K562 (cell line): ENCODE data around the gene TUBGCP6. TPM values are rescaled to one million over a fixed set of nuclear protein-coding genes. Genes with fewer than 3 reads are reported as not detected.

ENCODE experiments used
- ATAC-seq: fragments of 200-7000 bp; cut with Tn5 transposase; 3 replicates; pipeline ENCODE4 v1.9.1; 2020; ENCODE audit warnings: moderate library complexity
- BruUV-seq: library from RNA; stranded (reverse); fragments of 400-500 nt; replicated peaks from 2 replicates; lab custom pipeline; 2021; lab: Mats Ljungman, UMichigan
- CTCF ChIA-PET: fragments of 300-600 bp; formaldehyde crosslinking; extraction: SDS; loops from one replicate; lab custom pipeline; 2021; ENCODE audit warnings: low intra/inter-chr PET ratio; lab: Yijun Ruan, JAX
- POLR2A ChIA-PET: fragments of 300-600, 350-650 bp; sonication (Branson Sonifier 250); formaldehyde crosslinking; extraction: SDS; loops from one replicate; lab custom pipeline; 2021; ENCODE audit warnings: antibody characterized with exemption, inconsistent platforms; lab: Yijun Ruan, JAX
- DNase-seq, 4 experiments: peaks; one replicate each; pipeline versions ENCODE4 v3.0.0 to v3.0.0-alpha.2; 2011 to 2018; ENCODE audit warnings: low spot score in 3 of 4, mixed read lengths in 3 of 4; ENCODE audit errors: extremely low read depth in 1 of 4
- FAIRE-seq: peaks from 2 replicates; lab custom pipeline; 2011; peaks lifted over from hg19 to GRCh38; lab: Jason Lieb, UNC
- H2AFZ ChIP-seq: 2 replicates; pipeline ENCODE4 v1.6.0; 2011; ENCODE audit warnings: low read depth, low read length, control low read depth, inconsistent platforms
- H3K27ac ChIP-seq: fragments of 200-600 bp; 3 replicates; pipeline ENCODE4 v1.8.0; 2011; ENCODE audit warnings: low read depth, mild to moderate bottlenecking, control low read depth, inconsistent platforms, low read length, moderate library complexity, mixed read lengths; ENCODE audit errors: extremely low read depth
- H3K27me3 ChIP-seq, 2 experiments: fragments of 300-600 bp in 1 of 2; 2 replicates in 1 of 2; 3 replicates in 1 of 2; pipeline versions ENCODE4 v1.6.0 to v1.8.0; 2011; ENCODE audit warnings: inconsistent platforms in 2 of 2, low read length in 2 of 2, mild to moderate bottlenecking in 1 of 2, mixed read lengths in 1 of 2, moderate library complexity in 1 of 2; ENCODE audit not compliant: control insufficient read depth in 2 of 2, insufficient read depth in 2 of 2
- H3K36me3 ChIP-seq: fragments of 300-600 bp; 3 replicates; pipeline ENCODE4 v1.8.0; 2011; ENCODE audit warnings: mild to moderate bottlenecking, low read length, inconsistent platforms; ENCODE audit not compliant: control insufficient read depth, insufficient read depth
- H3K4me1 ChIP-seq, 2 experiments: fragments of 200-600 bp in 1 of 2; replicated peaks in 1 of 2; 2 replicates in 1 of 2; 3 replicates in 1 of 2; pipeline versions ENCODE4 v1.5.1 to v1.8.0; 2011; ENCODE audit warnings: inconsistent platforms in 2 of 2, low read length in 2 of 2, mild to moderate bottlenecking in 1 of 2, mixed read lengths in 1 of 2, moderate library complexity in 1 of 2; ENCODE audit not compliant: control insufficient read depth in 2 of 2, insufficient read depth in 2 of 2
- H3K4me2 ChIP-seq: 2 replicates; pipeline ENCODE4 v1.6.1; 2011; ENCODE audit warnings: low read length, control low read depth, inconsistent platforms, mixed read lengths; ENCODE audit not compliant: insufficient read depth
- H3K4me3 ChIP-seq: fragments of 200-600 bp; sonication (generic), shearing (Covaris generic); 2 replicates; pipeline ENCODE4 v1.5.1; 2016; ENCODE audit warnings: control low read depth, inconsistent platforms
- H3K79me2 ChIP-seq: fragments of 200-600 bp; 3 replicates; pipeline ENCODE4 v1.8.0; 2011; ENCODE audit warnings: low read length, inconsistent platforms; ENCODE audit not compliant: control insufficient read depth, insufficient read depth
- H3K9ac ChIP-seq, 2 experiments: 2 replicates each; pipeline versions ENCODE4 v1.6.0 to v1.6.1; 2011; ENCODE audit warnings: low read depth in 2 of 2, low read length in 2 of 2, control low read depth in 1 of 2, inconsistent platforms in 1 of 2, mild to moderate bottlenecking in 1 of 2, mixed read lengths in 1 of 2; ENCODE audit not compliant: insufficient read depth in 1 of 2
- H3K9me1 ChIP-seq: one replicate; pipeline ENCODE4 v1.6.0; 2011; ENCODE audit warnings: inconsistent platforms, mild to moderate bottlenecking, low read length, moderate library complexity; ENCODE audit not compliant: control insufficient read depth, insufficient read depth
- H3K9me3 ChIP-seq: replicated peaks from 2 replicates; pipeline ENCODE4 v1.5.1; 2011; ENCODE audit warnings: low read depth, low read length, inconsistent platforms; ENCODE audit not compliant: control insufficient read depth, insufficient read depth
- H4K20me1 ChIP-seq: replicated peaks from 2 replicates; pipeline ENCODE4 v1.6.1; 2011; ENCODE audit warnings: low read length, inconsistent platforms, mixed read lengths; ENCODE audit not compliant: control insufficient read depth, insufficient read depth
- CTBP1 ChIP-seq: fragments of 450-650 bp; IDR thresholded peaks from 2 replicates; pipeline ENCODE4 v1.6.1; 2016; ENCODE audit warnings: borderline replicate concordance
- EP300 ChIP-seq: IDR thresholded peaks from 2 replicates; pipeline ENCODE4 v1.6.1; 2012; ENCODE audit warnings: low read length, improper control_type of control experiment
- ETV5 ChIP-seq: sonication (generic); formaldehyde crosslinking; IDR thresholded peaks from 2 replicates; pipeline ENCODE4 v1.4.0; 2020; ENCODE audit warnings: low read depth, mild to moderate bottlenecking, missing genetic modification reagents
- FOXP1 ChIP-seq: sonication (generic); formaldehyde crosslinking; IDR thresholded peaks from 2 replicates; pipeline ENCODE4 v1.8.0; 2022; ENCODE audit warnings: mild to moderate bottlenecking, missing genetic modification reagents
- HIVEP1 ChIP-seq: fragments of 250-450 bp; sonication (Bioruptor Pico); IDR thresholded peaks from 2 replicates; pipeline ENCODE4 v1.4.0; 2020; ENCODE audit warnings: mild to moderate bottlenecking
- RBM39 ChIP-seq: fragments of 200-400 bp; formaldehyde crosslinking; optimal IDR thresholded peaks from 2 replicates; pipeline ENCODE3; 2018; ENCODE audit warnings: low read depth, low read length
- SRF ChIP-seq, 2 experiments: fragments of 250-450, 450-650 bp in 1 of 2; sonication (Bioruptor Pico) in 1 of 2; sonication (generic) in 1 of 2; formaldehyde crosslinking; IDR thresholded peaks; 2 replicates each; pipeline versions ENCODE4 v1.5.0 to v1.5.1; 2020 to 2022; ENCODE audit warnings: mild to moderate bottlenecking in 1 of 2, missing genetic modification reagents in 1 of 2
- WGBS: fragments of 100-300 bp; shearing (Covaris generic); methylation state at CpG from one replicate; pipeline ENCODE4 v1.1.6; 2016; ENCODE audit warnings: low coverage, mixed read lengths; ENCODE audit not compliant: insufficient coverage; ENCODE audit errors: missing lambda C conversion rate; 5-methylcytosine and 5-hydroxymethylcytosine counted together
- in situ Hi-C: fragments of 300-500 bp; cut with MboI; formaldehyde crosslinking; loops from 4 replicates; pipeline ENCODE4 v1.15.0; 2018; ENCODE audit warnings: inconsistent platforms, mixed read lengths
- intact Hi-C: fragments of 100-400 bp; cut with micrococcal nuclease; formaldehyde crosslinking; loops from 2 replicates; pipeline ENCODE4 v1.14.2; 2022
- polyA plus RNA-seq, 8 experiments: library from polyadenylated mRNA; depleted of rRNA in 4 of 8; stranded (reverse) in 5 of 8; unstranded in 3 of 8; fragments of >200 nt; fragmentation: Nextera tagmentation in 2 of 8; fragmentation: Illumina TruSeq in 1 of 8; extraction: Ambion mirVana in 2 of 8; extraction: Trizol in 1 of 8; gene quantifications; 2 replicates each; pipeline versions ENCODE4 v1.2.1 to v1.2.3, GENCODE V29; 2011 to 2014; ENCODE audit warnings: inconsistent platforms in 1 of 8, missing spikeins in 1 of 8
- total RNA-seq, 7 experiments: library from RNA; depleted of rRNA in 6 of 7; stranded (reverse); fragments of >200 nt in 6 of 7; fragmentation: Illumina TruSeq in 2 of 7; extraction: Trizol in 2 of 7; gene quantifications; 2 replicates each; pipeline versions ENCODE4 v1.2.1 to v1.2.3, GENCODE V29; 2011 to 2021; ENCODE audit warnings: low replicate concordance in 1 of 7
- TF ChIP-seq, protein P1 (sequence below): fragments of 450-650 bp; IDR thresholded peaks from 2 replicates; pipeline ENCODE4 v1.6.1; 2016; ENCODE audit warnings: low read depth, mild to moderate bottlenecking, moderate library complexity
- TF ChIP-seq, protein P2 (sequence below): sonication (generic); formaldehyde crosslinking; IDR thresholded peaks from 2 replicates; pipeline ENCODE4 v1.8.1; 2023; ENCODE audit warnings: mild to moderate bottlenecking, missing genetic modification reagents
- TF ChIP-seq, protein P3 (sequence below): sonication (generic); formaldehyde crosslinking; IDR thresholded peaks from 2 replicates; pipeline ENCODE4 v1.8.0; 2022; ENCODE audit warnings: mild to moderate bottlenecking, missing genetic modification reagents, borderline replicate concordance
- TF ChIP-seq, protein P4 (sequence below), 2 experiments: IDR thresholded peaks in 1 of 2; conservative IDR thresholded peaks in 1 of 2; 2 replicates each; pipeline ENCODE4 v1.6.1; 2016; ENCODE audit warnings: low read depth in 2 of 2, mild to moderate bottlenecking in 1 of 2, missing compliant biosample characterization in 1 of 2, missing genetic modification characterization in 1 of 2, moderate library complexity in 1 of 2

Gene TUBGCP6
- total and polyA plus RNA-seq, 9 of the 15 experiments (the other 6 are each of a cell fraction or from before 2014, with no cell fraction given): 0.76 to 33.0 (median 10.1) TPM

DNA sequence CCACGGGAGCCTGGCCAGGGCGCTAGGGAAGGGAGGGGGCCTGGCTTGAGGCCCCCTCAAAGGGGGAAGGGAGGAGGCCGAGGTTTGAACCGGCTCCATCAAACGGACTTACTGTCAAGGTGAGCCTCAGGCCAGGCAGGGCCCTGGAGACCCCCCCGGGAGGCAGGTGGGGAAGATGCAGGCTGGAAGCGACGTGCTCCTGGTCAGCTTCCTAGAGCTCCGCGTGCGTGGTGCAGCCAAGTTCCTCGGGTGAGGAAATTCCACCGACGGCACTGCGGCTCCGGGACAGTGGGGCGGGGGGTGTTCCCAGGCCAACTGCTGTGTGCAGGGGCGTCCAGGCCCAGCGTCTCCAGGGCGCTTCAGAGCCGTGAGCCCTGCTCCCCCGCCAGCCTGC lies 66.4 kb downstream of the TUBGCP6 start (continued):
- TF ChIP-seq SRF (CRISPR knock-in tag; IDR thresholded peaks at IDR 0.05) (no peak), ETV5 (CRISPR knock-in tag) (no peak), EP300 (no peak)
- TF ChIP-seq, protein P1, sequence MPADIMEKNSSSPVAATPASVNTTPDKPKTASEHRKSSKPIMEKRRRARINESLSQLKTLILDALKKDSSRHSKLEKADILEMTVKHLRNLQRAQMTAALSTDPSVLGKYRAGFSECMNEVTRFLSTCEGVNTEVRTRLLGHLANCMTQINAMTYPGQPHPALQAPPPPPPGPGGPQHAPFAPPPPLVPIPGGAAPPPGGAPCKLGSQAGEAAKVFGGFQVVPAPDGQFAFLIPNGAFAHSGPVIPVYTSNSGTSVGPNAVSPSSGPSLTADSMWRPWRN: no peak

DNA sequence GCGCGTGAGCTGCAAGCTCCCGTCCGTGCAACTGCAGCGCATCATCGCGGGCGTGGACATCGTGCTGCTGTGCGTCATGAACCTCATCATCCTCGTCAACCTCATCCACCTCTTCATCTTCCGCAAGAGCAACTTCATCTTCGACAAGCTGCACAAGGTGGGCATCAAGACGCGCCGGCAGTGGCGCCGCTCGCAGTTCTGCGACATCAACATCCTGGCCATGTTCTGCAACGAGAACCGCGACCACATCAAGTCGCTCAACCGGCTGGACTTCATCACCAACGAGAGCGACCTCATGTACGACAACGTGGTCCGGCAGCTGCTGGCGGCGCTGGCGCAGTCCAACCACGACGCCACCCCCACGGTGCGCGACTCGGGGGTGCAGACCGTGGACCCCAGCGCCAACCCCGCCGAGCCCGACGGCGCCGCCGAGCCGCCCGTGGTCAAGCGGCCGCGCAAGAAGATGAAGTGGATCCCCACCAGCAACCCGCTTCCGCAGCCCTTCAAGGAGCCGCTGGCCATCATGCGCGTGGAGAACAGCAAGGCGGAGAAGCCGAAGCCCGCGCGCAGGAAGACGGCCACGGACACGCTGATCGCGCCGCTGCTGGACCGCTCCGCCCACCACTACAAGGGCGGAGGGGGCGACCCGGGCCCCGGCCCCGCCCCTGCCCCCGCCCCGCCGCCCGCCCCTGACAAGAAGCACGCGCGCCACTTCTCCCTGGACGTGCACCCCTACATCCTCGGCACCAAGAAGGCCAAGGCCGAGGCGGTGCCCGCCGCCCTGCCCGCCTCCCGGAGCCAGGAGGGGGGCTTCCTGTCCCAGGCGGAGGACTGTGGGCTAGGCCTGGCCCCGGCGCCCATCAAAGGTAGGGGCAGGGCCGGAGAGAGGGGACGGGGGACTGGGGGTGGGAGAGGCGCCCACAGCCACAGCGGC lies 67.0 kb downstream of the TUBGCP6 start:
- Histone ChIP-seq H4K20me1 (no peaks in the 10 kb centered on the region), H3K36me3 (no peaks in the 10 kb centered on the region), H3K79me2 (no peaks in the 10 kb centered on the region), H3K27me3 (no peaks in the 10 kb centered on the region), H3K4me3 (no peak overlapping the region), H3K27ac (no peak overlapping the region), H3K9me3 (no peaks in the 10 kb centered on the region), H3K9me1 (no peaks in the 10 kb centered on the region), H3K4me1 (peaks cover 0 to 58% of the 10 kb centered on the region in 2 experiments; a peak in 2 of 5 replicates), H2AFZ (no peak overlapping the region), H3K9ac (no peak overlapping the region; a peak in 1 of 4 replicates), H3K4me2 (no peak overlapping the region)
- ChIA-PET POLR2A (interaction anchor here (0.6 kb wide), 1 partner anchor 144 kb away, joined by 3 read pairs; no protein-coding TSS in a partner anchor), CTCF (no interaction called here)
- 90% methylated on average over 5 of the region's 98 CpGs for WGBS
- FAIRE-seq: no peak
- BruUV-seq: no TSS peak
- DNase-seq: no peak
- ATAC-seq: no peak
- in situ Hi-C loops: no loop called here
- intact Hi-C loops: no loop called here
- no peak for TF ChIP-seq FOXP1 (CRISPR knock-in tag)
- TF ChIP-seq, protein P2, sequence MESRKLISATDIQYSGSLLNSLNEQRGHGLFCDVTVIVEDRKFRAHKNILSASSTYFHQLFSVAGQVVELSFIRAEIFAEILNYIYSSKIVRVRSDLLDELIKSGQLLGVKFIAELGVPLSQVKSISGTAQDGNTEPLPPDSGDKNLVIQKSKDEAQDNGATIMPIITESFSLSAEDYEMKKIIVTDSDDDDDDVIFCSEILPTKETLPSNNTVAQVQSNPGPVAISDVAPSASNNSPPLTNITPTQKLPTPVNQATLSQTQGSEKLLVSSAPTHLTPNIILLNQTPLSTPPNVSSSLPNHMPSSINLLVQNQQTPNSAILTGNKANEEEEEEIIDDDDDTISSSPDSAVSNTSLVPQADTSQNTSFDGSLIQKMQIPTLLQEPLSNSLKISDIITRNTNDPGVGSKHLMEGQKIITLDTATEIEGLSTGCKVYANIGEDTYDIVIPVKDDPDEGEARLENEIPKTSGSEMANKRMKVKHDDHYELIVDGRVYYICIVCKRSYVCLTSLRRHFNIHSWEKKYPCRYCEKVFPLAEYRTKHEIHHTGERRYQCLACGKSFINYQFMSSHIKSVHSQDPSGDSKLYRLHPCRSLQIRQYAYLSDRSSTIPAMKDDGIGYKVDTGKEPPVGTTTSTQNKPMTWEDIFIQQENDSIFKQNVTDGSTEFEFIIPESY: peak; percentile 79
- TF ChIP-seq RBM39: no peak
- TF ChIP-seq HIVEP1 (CRISPR knock-in tag): no peak
- TF ChIP-seq CTBP1: no peak
- TF ChIP-seq, protein P3, sequence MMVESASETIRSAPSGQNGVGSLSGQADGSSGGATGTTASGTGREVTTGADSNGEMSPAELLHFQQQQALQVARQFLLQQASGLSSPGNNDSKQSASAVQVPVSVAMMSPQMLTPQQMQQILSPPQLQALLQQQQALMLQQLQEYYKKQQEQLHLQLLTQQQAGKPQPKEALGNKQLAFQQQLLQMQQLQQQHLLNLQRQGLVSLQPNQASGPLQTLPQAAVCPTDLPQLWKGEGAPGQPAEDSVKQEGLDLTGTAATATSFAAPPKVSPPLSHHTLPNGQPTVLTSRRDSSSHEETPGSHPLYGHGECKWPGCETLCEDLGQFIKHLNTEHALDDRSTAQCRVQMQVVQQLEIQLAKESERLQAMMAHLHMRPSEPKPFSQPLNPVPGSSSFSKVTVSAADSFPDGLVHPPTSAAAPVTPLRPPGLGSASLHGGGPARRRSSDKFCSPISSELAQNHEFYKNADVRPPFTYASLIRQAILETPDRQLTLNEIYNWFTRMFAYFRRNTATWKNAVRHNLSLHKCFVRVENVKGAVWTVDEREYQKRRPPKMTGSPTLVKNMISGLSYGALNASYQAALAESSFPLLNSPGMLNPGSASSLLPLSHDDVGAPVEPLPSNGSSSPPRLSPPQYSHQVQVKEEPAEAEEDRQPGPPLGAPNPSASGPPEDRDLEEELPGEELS (CRISPR knock-in tag): no peak
- TF ChIP-seq, protein P4, sequence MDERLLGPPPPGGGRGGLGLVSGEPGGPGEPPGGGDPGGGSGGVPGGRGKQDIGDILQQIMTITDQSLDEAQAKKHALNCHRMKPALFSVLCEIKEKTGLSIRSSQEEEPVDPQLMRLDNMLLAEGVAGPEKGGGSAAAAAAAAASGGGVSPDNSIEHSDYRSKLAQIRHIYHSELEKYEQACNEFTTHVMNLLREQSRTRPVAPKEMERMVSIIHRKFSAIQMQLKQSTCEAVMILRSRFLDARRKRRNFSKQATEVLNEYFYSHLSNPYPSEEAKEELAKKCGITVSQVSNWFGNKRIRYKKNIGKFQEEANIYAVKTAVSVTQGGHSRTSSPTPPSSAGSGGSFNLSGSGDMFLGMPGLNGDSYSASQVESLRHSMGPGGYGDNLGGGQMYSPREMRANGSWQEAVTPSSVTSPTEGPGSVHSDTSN (CRISPR knock-in tag; IDR thresholded peaks at IDR 0.05; ENCODE audit: low read depth): no peak
- TF ChIP-seq, protein P4 (tag; conservative IDR thresholded peaks at IDR 0.05; ENCODE audit: low read depth): no peak
